Osteoblast (primary cell): ENCODE results near the gene POU4F3. TPM values are rescaled to one million over a fixed set of nuclear protein-coding genes. Genes with fewer than 3 reads are reported as not detected.

Experiments used
- DNase-seq: peaks from one replicate; pipeline ENCODE4 v3.0.0; 2011; ENCODE audit warnings: low spot score, mixed read lengths; ENCODE audit not compliant: insufficient read length; ENCODE audit errors: missing footprints
- H2AFZ ChIP-seq: 2 replicates; pipeline ENCODE4 v1.6.0; 2011; ENCODE audit warnings: mild to moderate bottlenecking, low read length
- H3K27ac ChIP-seq: 2 replicates; pipeline ENCODE4 v1.5.1; 2011; ENCODE audit warnings: mild to moderate bottlenecking, low read depth, low read length, moderate library complexity
- H3K27me3 ChIP-seq: 2 replicates; pipeline ENCODE4 v1.6.0; 2012; ENCODE audit warnings: mild to moderate bottlenecking, control low read depth, inconsistent platforms, low read length, moderate library complexity; ENCODE audit not compliant: insufficient read depth
- H3K36me3 ChIP-seq: 2 replicates; pipeline ENCODE4 v1.5.1; 2011; ENCODE audit warnings: mild to moderate bottlenecking, low read length, control low read depth, moderate library complexity; ENCODE audit not compliant: insufficient read depth
- H3K4me1 ChIP-seq: 2 replicates; pipeline ENCODE4 v1.5.1; 2011; ENCODE audit warnings: mild to moderate bottlenecking, low read length, control low read depth, moderate library complexity; ENCODE audit not compliant: insufficient read depth
- H3K4me2 ChIP-seq: 2 replicates; pipeline ENCODE4 v1.6.0; 2011; ENCODE audit warnings: mild to moderate bottlenecking, low read length; ENCODE audit not compliant: insufficient read depth
- H3K4me3 ChIP-seq: fragments of 200-600 bp; sonication (generic); 3 replicates; pipeline ENCODE4 v1.5.1; 2012; ENCODE audit warnings: mild to moderate bottlenecking, low read length, inconsistent platforms; ENCODE audit not compliant: insufficient read depth
- H3K79me2 ChIP-seq: 2 replicates; pipeline ENCODE4 v1.6.0; 2012; ENCODE audit warnings: mild to moderate bottlenecking, low read length, control low read depth, inconsistent platforms; ENCODE audit not compliant: insufficient read depth
- H3K9me3 ChIP-seq: 2 replicates; pipeline ENCODE4 v1.5.1; 2011; ENCODE audit warnings: low read depth, low read length, control low read depth
- H4K20me1 ChIP-seq: 2 replicates; pipeline ENCODE4 v1.6.0; 2012; ENCODE audit warnings: mild to moderate bottlenecking, low read length, control low read depth; ENCODE audit not compliant: insufficient read depth
- total RNA-seq: library from RNA; depleted of rRNA; stranded (reverse); fragments of >200 nt; gene quantifications from 2 replicates; pipeline ENCODE4 v1.2.3, GENCODE V29; 2012
- TF ChIP-seq, protein P1 (sequence below): IDR thresholded peaks from 2 replicates; pipeline ENCODE4 v1.5.1; 2011; ENCODE audit warnings: mild to moderate bottlenecking, low read depth, low read length, moderate library complexity; ENCODE audit errors: extremely low read depth

Gene POU4F3
- total RNA-seq, 1 donor, result under 0.01 TPM

DNA sequence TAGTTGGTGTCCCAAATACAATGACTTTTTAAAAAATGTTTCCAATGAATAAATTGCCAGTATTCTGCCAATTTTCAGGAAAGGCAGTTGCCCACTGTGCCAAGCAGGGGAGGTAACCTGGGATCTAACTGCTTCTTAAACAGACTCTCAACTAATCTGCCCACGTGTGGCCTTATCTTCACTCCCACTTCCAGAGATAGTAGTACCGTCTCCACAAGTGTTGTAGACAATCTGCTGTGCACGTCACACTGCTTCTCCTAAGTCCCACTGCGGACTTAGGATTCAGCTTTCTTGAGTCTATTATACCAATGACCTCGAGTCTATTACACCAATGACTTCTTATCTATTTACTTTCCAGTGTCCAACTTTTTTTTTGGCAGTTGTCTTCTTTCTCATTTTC is 21.2 kb downstream of the POU4F3 start:
- no peak overlapping the region for H3K4me3 ChIP-seq
- TF ChIP-seq, protein P1, sequence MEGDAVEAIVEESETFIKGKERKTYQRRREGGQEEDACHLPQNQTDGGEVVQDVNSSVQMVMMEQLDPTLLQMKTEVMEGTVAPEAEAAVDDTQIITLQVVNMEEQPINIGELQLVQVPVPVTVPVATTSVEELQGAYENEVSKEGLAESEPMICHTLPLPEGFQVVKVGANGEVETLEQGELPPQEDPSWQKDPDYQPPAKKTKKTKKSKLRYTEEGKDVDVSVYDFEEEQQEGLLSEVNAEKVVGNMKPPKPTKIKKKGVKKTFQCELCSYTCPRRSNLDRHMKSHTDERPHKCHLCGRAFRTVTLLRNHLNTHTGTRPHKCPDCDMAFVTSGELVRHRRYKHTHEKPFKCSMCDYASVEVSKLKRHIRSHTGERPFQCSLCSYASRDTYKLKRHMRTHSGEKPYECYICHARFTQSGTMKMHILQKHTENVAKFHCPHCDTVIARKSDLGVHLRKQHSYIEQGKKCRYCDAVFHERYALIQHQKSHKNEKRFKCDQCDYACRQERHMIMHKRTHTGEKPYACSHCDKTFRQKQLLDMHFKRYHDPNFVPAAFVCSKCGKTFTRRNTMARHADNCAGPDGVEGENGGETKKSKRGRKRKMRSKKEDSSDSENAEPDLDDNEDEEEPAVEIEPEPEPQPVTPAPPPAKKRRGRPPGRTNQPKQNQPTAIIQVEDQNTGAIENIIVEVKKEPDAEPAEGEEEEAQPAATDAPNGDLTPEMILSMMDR, result no peak
- H3K79me2 ChIP-seq, result no peaks in the 10 kb centered on the region
- no peak overlapping the region for H2AFZ ChIP-seq
- no peak overlapping the region for H3K27ac ChIP-seq
- no peaks in the 10 kb centered on the region for H3K36me3 ChIP-seq
- H3K9me3 ChIP-seq, result no peaks in the 10 kb centered on the region
- H3K4me1 ChIP-seq, result no peaks in the 10 kb centered on the region
- no peaks in the 10 kb centered on the region for H3K27me3 ChIP-seq
- DNase-seq, result no peak
- H3K4me2 ChIP-seq, result no peak overlapping the region
- no peaks in the 10 kb centered on the region for H4K20me1 ChIP-seq

DNA sequence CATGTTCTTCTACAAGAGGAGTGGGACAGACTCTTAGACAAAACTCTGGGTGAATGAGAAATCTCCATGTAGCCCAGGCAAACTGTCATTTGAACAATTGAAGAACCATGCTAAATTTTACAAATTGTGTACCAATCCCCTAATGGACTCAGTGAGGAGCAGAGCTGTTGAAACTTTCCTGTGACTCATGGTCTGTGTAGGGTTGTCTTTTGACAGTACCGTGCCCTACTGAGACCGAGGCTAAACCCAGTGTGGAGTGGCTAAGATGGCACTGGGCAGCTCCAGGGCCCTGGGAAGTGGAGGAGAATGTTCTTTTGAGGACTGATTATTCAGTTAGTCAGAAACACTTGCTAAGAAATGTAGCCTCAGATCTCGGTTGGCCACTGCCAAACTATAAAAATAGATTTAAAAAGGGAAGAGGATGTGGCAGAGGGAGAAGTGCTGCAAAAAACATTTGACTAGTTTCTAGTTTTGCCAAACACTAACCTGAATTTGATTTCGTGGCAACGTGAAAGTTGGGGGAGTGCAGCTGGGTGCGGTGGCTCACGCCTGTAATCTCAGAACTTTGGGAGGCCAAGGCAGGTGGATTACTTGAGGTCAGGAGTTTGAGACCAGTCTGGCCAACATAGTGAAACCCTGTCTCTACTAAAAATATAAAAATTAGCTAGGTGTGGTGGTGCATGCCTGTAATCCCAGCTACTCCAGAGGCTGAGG is 24.7 kb downstream of the POU4F3 start:
- H3K27ac ChIP-seq, result no peak overlapping the region
- no peaks in the 10 kb centered on the region for H3K79me2 ChIP-seq
- DNase-seq, result no peak
- no peak overlapping the region for H2AFZ ChIP-seq
- peaks cover 8% of the 10 kb centered on the region for H3K27me3 ChIP-seq
- H3K36me3 ChIP-seq, result no peaks in the 10 kb centered on the region
- H3K4me3 ChIP-seq, result no peak overlapping the region
- TF ChIP-seq, protein P1, result no peak
- H3K4me1 ChIP-seq, result no peaks in the 10 kb centered on the region
- H3K9me3 ChIP-seq, result no peaks in the 10 kb centered on the region
- H4K20me1 ChIP-seq, result no peaks in the 10 kb centered on the region
- no peak overlapping the region for H3K4me2 ChIP-seq

GRCh38 chr5:146365618-146366017 is 27.0 kb downstream of the POU4F3 start:
- Histone ChIP-seq H3K4me1 (peaks cover 7% of the 10 kb centered on the region), H3K36me3 (no peaks in the 10 kb centered on the region), H4K20me1 (no peaks in the 10 kb centered on the region), H3K27ac (no peak overlapping the region), H2AFZ (no peak overlapping the region), H3K79me2 (no peaks in the 10 kb centered on the region), H3K4me3 (no peak overlapping the region), H3K9me3 (no peaks in the 10 kb centered on the region), H3K4me2 (no peak overlapping the region), H3K27me3 (peaks cover 8% of the 10 kb centered on the region)
- DNase-seq, result no peak
- TF ChIP-seq, protein P1, result no peak

- Histone ChIP-seq H4K20me1 (no peaks in the 10 kb centered on the region), H3K4me3 (no peak overlapping the region), H3K27me3 (peaks cover 8% of the 10 kb centered on the region), H3K4me1 (peaks cover 7% of the 10 kb centered on the region), H3K36me3 (no peaks in the 10 kb centered on the region), H3K4me2 (no peak overlapping the region), H3K27ac (no peak overlapping the region), H2AFZ (no peak overlapping the region), H3K79me2 (no peaks in the 10 kb centered on the region), H3K9me3 (no peaks in the 10 kb centered on the region)
- TF ChIP-seq, protein P1, result no peak
- no peak for DNase-seq
Measured at GRCh38 chr5:146366904-146367303, 28.3 kb downstream of the POU4F3 start.
